SK-N-SH treated with all-trans-retinoic acid at 6 μM for 48 hours (cell line): Measurements from ENCODE around the gene TTC12.

ENCODE experiments used
- CREB5 ChIP-seq: fragments of 250-450 bp; sonication (Bioruptor Pico); IDR thresholded peaks from 2 replicates; pipeline ENCODE4 v1.5.1; 2020; ENCODE audit warnings: low read depth, mild to moderate bottlenecking, moderate library complexity
- CSRNP3 ChIP-seq: fragments of 250-450 bp; sonication (Bioruptor Pico); IDR thresholded peaks from 2 replicates; pipeline ENCODE4 v1.5.1; 2021; ENCODE audit warnings: mild to moderate bottlenecking, moderate library complexity
- ESRRG ChIP-seq: fragments of 250-450 bp; sonication (Bioruptor Pico); IDR thresholded peaks from 2 replicates; pipeline ENCODE4 v1.6.1; 2021; ENCODE audit warnings: mild to moderate bottlenecking
- OSR1 ChIP-seq: fragments of 250-450 bp; sonication (Bioruptor Pico); IDR thresholded peaks from 2 replicates; pipeline ENCODE4 v1.8.0; 2022; ENCODE audit warnings: moderate library complexity, mild to moderate bottlenecking, inconsistent platforms
- PATZ1 ChIP-seq: fragments of 250-450 bp; sonication (Bioruptor Pico); IDR thresholded peaks from 2 replicates; pipeline ENCODE4 v1.8.0; 2020; ENCODE audit warnings: mild to moderate bottlenecking, moderate library complexity, borderline replicate concordance
- RARB ChIP-seq: fragments of 250-450 bp; sonication (Bioruptor Pico); IDR thresholded peaks from 2 replicates; pipeline ENCODE4 v1.8.0; 2021; ENCODE audit warnings: mild to moderate bottlenecking, moderate library complexity
- SNAI2 ChIP-seq: fragments of 250-450 bp; sonication (Bioruptor Pico); IDR thresholded peaks from 2 replicates; pipeline ENCODE4 v1.5.0; 2020; ENCODE audit warnings: mild to moderate bottlenecking, moderate library complexity
- TOX ChIP-seq: fragments of 250-450 bp; sonication (Bioruptor Pico); IDR thresholded peaks from 2 replicates; pipeline ENCODE4 v1.8.0; 2021; ENCODE audit warnings: mild to moderate bottlenecking, moderate library complexity, borderline replicate concordance
- ZC3H10 ChIP-seq: fragments of 250-450 bp; sonication (Bioruptor Pico); IDR thresholded peaks from 2 replicates; pipeline ENCODE4 v1.5.1; 2021; ENCODE audit warnings: mild to moderate bottlenecking, moderate library complexity
- ZFP3 ChIP-seq: fragments of 250-450 bp; sonication (Bioruptor Pico); IDR thresholded peaks from 2 replicates; pipeline ENCODE4 v1.5.0; 2020; ENCODE audit warnings: mild to moderate bottlenecking, moderate library complexity
- ZNF565 ChIP-seq: fragments of 450-650 bp; formaldehyde crosslinking; conservative IDR thresholded peaks from 2 replicates; pipeline ENCODE4 v1.5.0; 2020; ENCODE audit warnings: low read depth, mild to moderate bottlenecking, moderate library complexity
- ZNF8 ChIP-seq: fragments of 450-650 bp; formaldehyde crosslinking; IDR thresholded peaks from 2 replicates; pipeline ENCODE4 v1.5.0; 2020; ENCODE audit warnings: mild to moderate bottlenecking, moderate library complexity

- TF ChIP-seq ZNF565 (CRISPR knock-in tag) (no peak), CSRNP3 (CRISPR knock-in tag) (no peak), CREB5 (CRISPR knock-in tag) (no peak), RARB (no peak), ZNF8 (CRISPR knock-in tag) (no peak), PATZ1 (CRISPR knock-in tag) (no peak), ZFP3 (CRISPR knock-in tag) (no peak), ZC3H10 (no peak), SNAI2 (no peak), ESRRG (CRISPR knock-in tag) (no peak), TOX (CRISPR knock-in tag) (no peak), OSR1 (CRISPR knock-in tag) (no peak)
Observed at GRCh38 chr11:113279591-113279990, 34.8 kb upstream of the TTC12 start.
